Measurements from ENCODE around the gene ISOC1.

DNA sequence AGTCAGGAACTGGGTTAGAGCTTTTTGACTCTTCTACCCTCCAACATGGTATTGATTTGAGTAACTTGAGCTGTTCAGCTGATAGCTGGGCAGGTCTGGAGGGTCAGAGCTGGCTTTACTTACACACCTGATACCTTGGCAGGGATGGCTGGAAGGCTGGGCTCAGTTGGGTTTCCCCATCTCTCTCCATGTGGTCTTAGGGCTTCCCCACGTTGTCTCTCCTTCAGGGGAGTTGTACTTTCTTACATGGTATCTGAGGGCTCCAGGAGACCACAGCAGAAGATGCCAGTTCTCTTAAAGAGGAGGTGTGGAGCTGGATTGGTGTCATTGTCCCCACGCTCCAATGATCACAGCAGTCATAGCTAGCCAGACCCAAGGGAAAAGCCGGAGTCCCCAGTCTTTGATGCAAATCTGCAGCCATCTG, 25.6 kb downstream of the ISOC1 start:
- TF ChIP-seq POLR2A (IDR thresholded peaks at IDR 0.05), result no peak
- TF ChIP-seq, protein P1, sequence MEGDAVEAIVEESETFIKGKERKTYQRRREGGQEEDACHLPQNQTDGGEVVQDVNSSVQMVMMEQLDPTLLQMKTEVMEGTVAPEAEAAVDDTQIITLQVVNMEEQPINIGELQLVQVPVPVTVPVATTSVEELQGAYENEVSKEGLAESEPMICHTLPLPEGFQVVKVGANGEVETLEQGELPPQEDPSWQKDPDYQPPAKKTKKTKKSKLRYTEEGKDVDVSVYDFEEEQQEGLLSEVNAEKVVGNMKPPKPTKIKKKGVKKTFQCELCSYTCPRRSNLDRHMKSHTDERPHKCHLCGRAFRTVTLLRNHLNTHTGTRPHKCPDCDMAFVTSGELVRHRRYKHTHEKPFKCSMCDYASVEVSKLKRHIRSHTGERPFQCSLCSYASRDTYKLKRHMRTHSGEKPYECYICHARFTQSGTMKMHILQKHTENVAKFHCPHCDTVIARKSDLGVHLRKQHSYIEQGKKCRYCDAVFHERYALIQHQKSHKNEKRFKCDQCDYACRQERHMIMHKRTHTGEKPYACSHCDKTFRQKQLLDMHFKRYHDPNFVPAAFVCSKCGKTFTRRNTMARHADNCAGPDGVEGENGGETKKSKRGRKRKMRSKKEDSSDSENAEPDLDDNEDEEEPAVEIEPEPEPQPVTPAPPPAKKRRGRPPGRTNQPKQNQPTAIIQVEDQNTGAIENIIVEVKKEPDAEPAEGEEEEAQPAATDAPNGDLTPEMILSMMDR (IDR thresholded peaks at IDR 0.05), result no peak
